Bronchial epithelial cell (primary cell): Measurements from ENCODE around the gene CACNA2D1. TPM values are rescaled to one million over a fixed set of nuclear protein-coding genes. Genes with fewer than 3 reads are reported as not detected.

ENCODE experiments used
- DNase-seq: peaks from one replicate; pipeline ENCODE4 v3.0.0-alpha.2; 2010; ENCODE audit warnings: low read depth
- FAIRE-seq: peaks from 2 replicates; lab custom pipeline; 2011; peaks lifted over from hg19 to GRCh38; lab: Jason Lieb, UNC
- H3K27me3 ChIP-seq: 2 replicates; pipeline ENCODE4 v1.5.1; 2011; ENCODE audit warnings: low read length; ENCODE audit not compliant: control insufficient read depth, insufficient read depth
- H3K36me3 ChIP-seq: 2 replicates; pipeline ENCODE4 v1.5.1; 2011; ENCODE audit warnings: low read length; ENCODE audit not compliant: control insufficient read depth, insufficient read depth
- H3K4me3 ChIP-seq: 2 replicates; pipeline ENCODE4 v1.5.1; 2011; ENCODE audit warnings: mild to moderate bottlenecking, low read depth, low read length, control low read depth
- CTCF ChIP-seq: IDR thresholded peaks from 2 replicates; pipeline ENCODE4 v1.5.1; 2011; ENCODE audit warnings: mild to moderate bottlenecking, moderate library complexity, low read length, control low read depth, inconsistent platforms; ENCODE audit not compliant: insufficient read depth, severe bottlenecking
- total RNA-seq: library from RNA; depleted of rRNA; stranded (reverse); fragments of >200 nt; gene quantifications from 2 replicates; pipeline ENCODE4 v1.2.1, GENCODE V29; 2014

The CACNA2D1 gene
- total RNA-seq, 1 donor from 2014 or later, result 1.1 TPM

- FAIRE-seq, result no peak
- Histone ChIP-seq H3K4me3 (no peak overlapping the region), H3K36me3 (no peaks in the 10 kb centered on the region), H3K27me3 (no peaks in the 10 kb centered on the region)
- DNase-seq, result peak; percentile 27
- TF ChIP-seq CTCF, result peak; percentile 17
These were observed 278.8 kb downstream of the CACNA2D1 start for GRCh38 chr7:82164813-82165212.

- no peak for FAIRE-seq
- no peaks in the 10 kb centered on the region for H3K36me3 ChIP-seq
- no peak for TF ChIP-seq CTCF
- no peak for DNase-seq
- H3K4me3 ChIP-seq, result no peak overlapping the region
- H3K27me3 ChIP-seq, result no peaks in the 10 kb centered on the region
These were observed 279.2 kb downstream of the CACNA2D1 start for GRCh38 chr7:82164410-82164809.

- no peak for FAIRE-seq
- no peak for DNase-seq
- H3K36me3 ChIP-seq, result no peaks in the 10 kb centered on the region
- H3K27me3 ChIP-seq, result no peaks in the 10 kb centered on the region
- TF ChIP-seq CTCF, result no peak
- H3K4me3 ChIP-seq, result no peak overlapping the region
These were observed 280.0 kb downstream of the CACNA2D1 start for GRCh38 chr7:82163586-82163985.

- DNase-seq (no peak), FAIRE-seq (no peak)
- Histone ChIP-seq H3K27me3 (no peaks in the 10 kb centered on the region), H3K4me3 (no peak overlapping the region), H3K36me3 (no peaks in the 10 kb centered on the region)
- TF ChIP-seq CTCF, result no peak
These were observed 281.3 kb downstream of the CACNA2D1 start for GRCh38 chr7:82162289-82162688.

GRCh38 chr7:82158327-82158726 lies 285.2 kb downstream of the CACNA2D1 start:
- Histone ChIP-seq H3K36me3 (no peaks in the 10 kb centered on the region), H3K4me3 (no peak overlapping the region), H3K27me3 (no peaks in the 10 kb centered on the region)
- FAIRE-seq, result no peak
- no peak for TF ChIP-seq CTCF
- DNase-seq, result no peak

- Histone ChIP-seq H3K36me3 (no peaks in the 10 kb centered on the region), H3K27me3 (no peaks in the 10 kb centered on the region), H3K4me3 (no peak overlapping the region)
- DNase-seq (no peak), FAIRE-seq (no peak)
- no peak for TF ChIP-seq CTCF
These were observed 286.7 kb downstream of the CACNA2D1 start for GRCh38 chr7:82156893-82157292.
